Mesothelial cell of epicardium (in vitro differentiated cells): Measurements from ENCODE around the gene WSCD2. TPM values are rescaled to one million over a fixed set of nuclear protein-coding genes. Genes with fewer than 3 reads are reported as not detected.

Experiments used
- DNase-seq, 2 experiments: peaks; one replicate each; pipeline ENCODE4 v3.0.0; 2021; ENCODE audit warnings: low spot score in 2 of 2; ENCODE audit not compliant: unreplicated experiment in 2 of 2
- H3K27ac Mint-ChIP-seq: 2 replicates; pipeline ENCODE4 v1.8.0; 2021; ENCODE audit warnings: mixed read lengths
- H3K27me3 Mint-ChIP-seq: 2 replicates; pipeline ENCODE4 v1.8.0; 2021; ENCODE audit warnings: low read depth, mixed read lengths
- H3K36me3 Mint-ChIP-seq: 2 replicates; pipeline ENCODE4 v1.8.0; 2021; ENCODE audit warnings: mixed read lengths
- H3K4me1 Mint-ChIP-seq: 2 replicates; pipeline ENCODE4 v1.8.0; 2021; ENCODE audit warnings: mixed read lengths
- H3K4me3 Mint-ChIP-seq: 2 replicates; pipeline ENCODE4 v1.8.0; 2021; ENCODE audit warnings: mild to moderate bottlenecking, moderate library complexity, mixed read lengths
- H3K9me3 Mint-ChIP-seq: 2 replicates; pipeline ENCODE4 v1.8.0; 2021; ENCODE audit warnings: mixed read lengths
- CTCF ChIP-seq: fragments of 200-600 bp; sonication (generic); IDR thresholded peaks from one replicate; pipeline ENCODE4 v1.5.0; 2021; ENCODE audit warnings: antibody characterized with exemption; ENCODE audit not compliant: unreplicated experiment
- total RNA-seq: library from RNA; stranded (reverse); gene quantifications from 3 replicates; pipeline ENCODE4 v1.2.1, GENCODE V29; 2021

WSCD2 gene
- total RNA-seq, 1 donor from 2014 or later, result 0.13 TPM

GRCh38 chr12:108234158-108234557, 105.1 kb downstream of the WSCD2 start:
- H3K27me3 Mint-ChIP-seq, result peaks cover 58% of the 10 kb centered on the region
- H3K36me3 Mint-ChIP-seq, result no peaks in the 10 kb centered on the region
- no peak for TF ChIP-seq CTCF
- no peaks in the 10 kb centered on the region for H3K4me1 Mint-ChIP-seq
- H3K9me3 Mint-ChIP-seq, result peaks cover 5% of the 10 kb centered on the region
- no peak overlapping the region for H3K27ac Mint-ChIP-seq
- no peak for DNase-seq
- H3K4me3 Mint-ChIP-seq, result no peak overlapping the region

- H3K27me3 Mint-ChIP-seq, result peaks cover 61% of the 10 kb centered on the region
- no peak overlapping the region for H3K4me3 Mint-ChIP-seq
Observed at GRCh38 chr12:108235197-108235984, 106.3 kb downstream of the WSCD2 start.

GRCh38 chr12:108235985-108236263, 106.8 kb downstream of the WSCD2 start:
- no peaks in the 10 kb centered on the region for H3K36me3 Mint-ChIP-seq
- no peak overlapping the region for H3K4me3 Mint-ChIP-seq
- H3K27me3 Mint-ChIP-seq, result peaks cover 56% of the 10 kb centered on the region
- no peak for DNase-seq
- H3K4me1 Mint-ChIP-seq, result no peaks in the 10 kb centered on the region
- H3K27ac Mint-ChIP-seq, result no peak overlapping the region
- no peak for TF ChIP-seq CTCF
- H3K9me3 Mint-ChIP-seq, result peaks cover 5% of the 10 kb centered on the region

More at GRCh38 chr12:108235197-108235984, 106.3 kb downstream of the WSCD2 start:
- DNase-seq, result no peak
- no peak for TF ChIP-seq CTCF
- Mint-ChIP-seq H3K36me3 (no peaks in the 10 kb centered on the region), H3K4me1 (no peaks in the 10 kb centered on the region), H3K27ac (no peak overlapping the region), H3K9me3 (peaks cover 5% of the 10 kb centered on the region)

GRCh38 chr12:108236366-108236765, 107.3 kb downstream of the WSCD2 start:
- no peak overlapping the region for H3K27ac Mint-ChIP-seq
- H3K36me3 Mint-ChIP-seq, result no peaks in the 10 kb centered on the region
- DNase-seq, result no peak
- H3K4me1 Mint-ChIP-seq, result no peaks in the 10 kb centered on the region
- peaks cover 5% of the 10 kb centered on the region for H3K9me3 Mint-ChIP-seq
- peaks cover 55% of the 10 kb centered on the region for H3K27me3 Mint-ChIP-seq
- no peak for TF ChIP-seq CTCF
- no peak overlapping the region for H3K4me3 Mint-ChIP-seq

- Mint-ChIP-seq H3K4me3 (no peak overlapping the region), H3K27ac (no peak overlapping the region), H3K9me3 (peaks cover 5% of the 10 kb centered on the region), H3K36me3 (no peaks in the 10 kb centered on the region), H3K27me3 (peaks cover 53% of the 10 kb centered on the region), H3K4me1 (no peaks in the 10 kb centered on the region)
- TF ChIP-seq CTCF, result no peak
- no peak for DNase-seq
Observed at GRCh38 chr12:108237272-108237671, 108.2 kb downstream of the WSCD2 start.

GRCh38 chr12:108238474-108238873, 109.4 kb downstream of the WSCD2 start:
- H3K27ac Mint-ChIP-seq, result no peak overlapping the region
- H3K4me1 Mint-ChIP-seq, result no peaks in the 10 kb centered on the region
- no peak overlapping the region for H3K4me3 Mint-ChIP-seq
- DNase-seq, result no peak
- H3K36me3 Mint-ChIP-seq, result no peaks in the 10 kb centered on the region
- no peak for TF ChIP-seq CTCF
- peaks cover 50% of the 10 kb centered on the region for H3K27me3 Mint-ChIP-seq
- H3K9me3 Mint-ChIP-seq, result peaks cover 5% of the 10 kb centered on the region
